ENCODE measurements around the gene ZC3H12D.
"Not testable (repeated sequence)": the region's sequence is repeated elsewhere in the genome, so short reads cannot be mapped to it uniquely, and the experiment has no call there.

ZC3H12D gene

GRCh38 chr6:149460249-149460648 lies 24.6 kb downstream of the ZC3H12D start:
- DNase-seq (ENCODE audit: low read depth in 2 of 2, low spot score in 1 of 2), result not testable (repeated sequence)

- no peak for DNase-seq (ENCODE audit: low read depth in 2 of 2, low spot score in 1 of 2)
Observed at GRCh38 chr6:149459761-149460160, 25.1 kb downstream of the ZC3H12D start.

- no peak for DNase-seq (ENCODE audit: low read depth in 2 of 2, low spot score in 1 of 2)
Observed at GRCh38 chr6:149458806-149459205, 26.0 kb downstream of the ZC3H12D start.

- no peak for DNase-seq (ENCODE audit: low read depth in 2 of 2, low spot score in 1 of 2)
Observed at GRCh38 chr6:149458196-149458595, 26.6 kb downstream of the ZC3H12D start.

GRCh38 chr6:149457316-149457884 lies 27.4 kb downstream of the ZC3H12D start:
- DNase-seq (ENCODE audit: low read depth in 2 of 2, low spot score in 1 of 2), result no peak

- DNase-seq (ENCODE audit: low read depth in 2 of 2, low spot score in 1 of 2), result no peak
Observed at GRCh38 chr6:149456311-149457021, 28.3 kb downstream of the ZC3H12D start.

GRCh38 chr6:149455031-149455732 lies 29.6 kb downstream of the ZC3H12D start:
- DNase-seq (ENCODE audit: low read depth in 2 of 2, low spot score in 1 of 2), result no peak

- DNase-seq (ENCODE audit: low read depth in 2 of 2, low spot score in 1 of 2), result no peak
Observed at GRCh38 chr6:149454346-149454848, 30.4 kb downstream of the ZC3H12D start.

GRCh38 chr6:149453597-149454345 lies 31.0 kb downstream of the ZC3H12D start:
- no peak for DNase-seq (ENCODE audit: low read depth in 2 of 2, low spot score in 1 of 2)

- no peak for DNase-seq (ENCODE audit: low read depth in 2 of 2, low spot score in 1 of 2)
Observed at GRCh38 chr6:149452037-149452939, 32.5 kb downstream of the ZC3H12D start.

- no peak for DNase-seq (ENCODE audit: low read depth in 2 of 2, low spot score in 1 of 2)
Observed at GRCh38 chr6:149451376-149452036, 33.3 kb downstream of the ZC3H12D start.

- DNase-seq (ENCODE audit: low read depth in 2 of 2, low spot score in 1 of 2), result no peak
Observed at GRCh38 chr6:149450679-149451375, 34.0 kb downstream of the ZC3H12D start.

GRCh38 chr6:149449831-149450678 lies 34.8 kb downstream of the ZC3H12D start:
- no peak for DNase-seq (ENCODE audit: low read depth in 2 of 2, low spot score in 1 of 2)

- no peak for DNase-seq (ENCODE audit: low read depth in 2 of 2, low spot score in 1 of 2)
Observed at GRCh38 chr6:149448821-149449453, 35.9 kb downstream of the ZC3H12D start.

- no peak for DNase-seq (ENCODE audit: low read depth in 2 of 2, low spot score in 1 of 2)
Observed at GRCh38 chr6:149446791-149447376, 37.9 kb downstream of the ZC3H12D start.

GRCh38 chr6:149445573-149445972 lies 39.2 kb downstream of the ZC3H12D start:
- no peak for DNase-seq (ENCODE audit: low read depth in 2 of 2, low spot score in 1 of 2)

- no peak for DNase-seq (ENCODE audit: low read depth in 2 of 2, low spot score in 1 of 2)
Observed at GRCh38 chr6:149445095-149445466, 39.7 kb downstream of the ZC3H12D start.
